PC-3 (cell line): ENCODE results near the gene CTF1.

Source experiments
- EZH2phosphoT487 ChIP-seq: fragments of 300-600 bp; sonication (generic); IDR thresholded peaks from 2 replicates; pipeline ENCODE4 v1.6.1; 2018; ENCODE audit warnings: mild to moderate bottlenecking, antibody characterized with exemption, low read length, borderline replicate concordance
- TF ChIP-seq, protein P1 (sequence below): fragments of 300-600 bp; sonication (generic); conservative IDR thresholded peaks from 2 replicates; pipeline ENCODE4 v1.5.1; 2017; ENCODE audit warnings: antibody characterized with exemption, low read depth, mild to moderate bottlenecking, low read length

DNA sequence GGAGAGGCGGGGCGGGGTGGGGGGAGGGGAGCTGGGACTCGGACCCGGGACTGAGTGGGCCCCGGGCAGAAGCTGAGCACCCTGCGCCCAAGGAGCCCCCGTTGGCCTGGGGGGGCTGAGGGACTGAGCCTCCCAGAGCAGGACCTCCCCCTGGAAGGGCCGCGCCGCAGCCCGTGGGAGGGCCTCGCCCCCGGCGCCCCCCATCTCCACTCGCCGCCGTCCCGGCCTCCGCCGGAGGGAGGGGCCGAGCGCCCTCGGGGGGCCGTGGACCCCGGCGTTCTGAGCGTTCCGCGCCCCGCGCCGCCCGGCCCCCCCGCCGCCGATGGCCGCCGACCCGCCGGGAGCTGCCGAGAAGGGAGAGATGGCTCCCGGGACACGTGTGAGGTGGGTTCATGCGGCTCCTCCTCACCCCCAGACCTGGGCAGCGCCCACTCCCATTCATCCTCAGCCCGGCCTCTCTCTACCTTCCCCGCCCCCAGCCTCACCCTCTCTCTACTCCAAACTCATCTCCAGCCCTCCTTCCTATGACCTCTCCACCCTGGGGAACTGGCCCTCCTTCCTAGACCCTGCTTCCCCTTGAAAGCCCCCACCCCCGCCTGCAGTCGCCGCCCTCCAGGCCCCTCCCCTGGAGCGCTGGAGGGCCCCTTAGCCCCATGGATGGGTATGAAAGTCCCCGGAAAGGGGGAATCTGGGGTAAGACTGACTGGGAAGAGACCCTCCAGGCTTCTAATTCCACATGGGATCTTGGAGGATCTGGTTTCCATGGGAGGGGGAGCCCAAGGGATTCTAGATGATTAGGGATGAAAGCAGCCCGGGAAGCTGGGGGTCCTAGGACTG, 27.9 kb downstream of the CTF1 start:
- TF ChIP-seq, protein P1, sequence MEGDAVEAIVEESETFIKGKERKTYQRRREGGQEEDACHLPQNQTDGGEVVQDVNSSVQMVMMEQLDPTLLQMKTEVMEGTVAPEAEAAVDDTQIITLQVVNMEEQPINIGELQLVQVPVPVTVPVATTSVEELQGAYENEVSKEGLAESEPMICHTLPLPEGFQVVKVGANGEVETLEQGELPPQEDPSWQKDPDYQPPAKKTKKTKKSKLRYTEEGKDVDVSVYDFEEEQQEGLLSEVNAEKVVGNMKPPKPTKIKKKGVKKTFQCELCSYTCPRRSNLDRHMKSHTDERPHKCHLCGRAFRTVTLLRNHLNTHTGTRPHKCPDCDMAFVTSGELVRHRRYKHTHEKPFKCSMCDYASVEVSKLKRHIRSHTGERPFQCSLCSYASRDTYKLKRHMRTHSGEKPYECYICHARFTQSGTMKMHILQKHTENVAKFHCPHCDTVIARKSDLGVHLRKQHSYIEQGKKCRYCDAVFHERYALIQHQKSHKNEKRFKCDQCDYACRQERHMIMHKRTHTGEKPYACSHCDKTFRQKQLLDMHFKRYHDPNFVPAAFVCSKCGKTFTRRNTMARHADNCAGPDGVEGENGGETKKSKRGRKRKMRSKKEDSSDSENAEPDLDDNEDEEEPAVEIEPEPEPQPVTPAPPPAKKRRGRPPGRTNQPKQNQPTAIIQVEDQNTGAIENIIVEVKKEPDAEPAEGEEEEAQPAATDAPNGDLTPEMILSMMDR = no peak
- no peak for TF ChIP-seq EZH2phosphoT487
